IPS-NIHi7 (cell line): ENCODE measurements around the gene ATG9A.

Experiments used
- DNase-seq: peaks from one replicate; pipeline ENCODE4 v3.0.0; 2012; ENCODE audit warnings: mixed read lengths; ENCODE audit errors: extremely low spot score

ATG9A gene

DNA sequence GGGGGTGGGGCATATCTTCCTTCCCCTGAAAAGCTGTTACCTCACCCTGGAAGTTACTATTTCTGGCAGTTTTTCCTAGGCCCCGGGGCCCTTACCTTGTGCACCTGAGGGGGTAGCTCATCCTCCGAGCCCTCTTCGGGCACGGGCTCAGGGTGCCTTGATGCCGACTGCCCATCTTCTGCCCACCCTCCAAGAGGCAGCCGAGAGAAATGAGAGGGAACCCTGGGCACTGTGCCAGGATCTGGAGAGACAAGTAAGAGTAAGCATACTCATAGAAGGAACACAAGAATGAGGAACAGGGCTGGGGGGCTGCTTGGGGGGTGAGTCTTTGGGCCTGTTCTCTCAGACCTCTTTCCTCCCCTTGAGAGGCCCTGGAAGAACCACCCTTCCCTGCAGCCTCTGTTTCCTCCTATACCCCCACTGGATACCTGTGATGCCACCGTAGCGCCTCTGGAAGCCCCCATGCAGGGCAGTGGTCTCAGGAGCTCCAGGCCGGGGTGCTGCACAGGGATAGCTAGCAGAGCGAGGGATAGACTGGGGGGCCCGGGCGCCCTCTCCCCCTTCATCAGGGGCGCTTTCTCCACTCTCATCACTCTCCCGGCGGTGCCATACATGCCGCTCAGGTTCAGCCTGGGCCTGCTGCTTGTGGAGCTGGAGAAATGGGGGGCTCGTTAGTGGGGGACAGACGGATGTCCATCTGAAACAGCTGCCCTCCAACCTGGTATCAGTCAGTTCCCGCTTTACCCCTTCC lies 8.6 kb downstream of the ATG9A start:
- no peak for DNase-seq

DNA sequence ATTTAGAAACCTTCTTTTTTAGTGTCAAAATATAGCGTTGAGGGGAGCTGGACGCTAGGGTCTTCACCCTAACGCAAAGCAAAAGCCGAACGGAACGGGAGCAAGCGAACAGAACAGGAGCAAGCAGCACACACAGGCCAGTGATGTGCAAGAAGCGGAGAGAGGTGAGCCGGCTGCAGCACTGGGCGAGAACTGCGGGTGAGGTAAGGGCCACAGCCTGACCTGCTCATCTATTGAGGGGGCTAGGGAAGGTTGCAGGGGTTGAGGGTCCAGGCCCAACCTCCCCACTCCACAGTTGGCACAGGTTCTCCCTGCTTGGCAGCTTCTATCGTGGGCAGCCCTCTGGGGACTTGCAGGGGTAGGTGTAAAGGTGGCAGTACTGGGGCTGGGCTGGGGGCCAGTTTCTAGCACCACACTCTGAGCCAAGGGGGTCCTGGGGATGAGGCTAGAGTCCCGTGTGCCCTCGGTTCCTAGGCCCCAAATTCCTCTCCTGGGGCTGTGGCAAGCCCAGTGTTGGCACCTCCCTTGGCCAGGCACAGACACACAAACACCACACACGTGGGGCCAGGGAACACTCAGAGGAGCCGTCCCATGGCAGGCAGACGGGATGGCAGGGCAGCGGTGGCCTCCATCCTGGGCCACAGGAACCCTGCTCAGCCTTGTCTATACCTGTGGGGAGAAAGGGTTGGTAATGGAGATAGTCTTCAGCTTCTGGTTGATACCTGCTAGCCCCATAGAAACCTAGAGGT lies 9.5 kb downstream of the ATG9A start:
- no peak for DNase-seq

GRCh38 chr2:219218732-219219701 lies 10.4 kb downstream of the ATG9A start, which contains the start of gene ABCB6:
ABCB6 (minus strand) TSS chr2:219218958; CDS start chr2:219218673, 285 bp downstream.
- DNase-seq, result peak; percentile 93

GRCh38 chr2:219218217-219218731 lies 11.2 kb downstream of the ATG9A start:
- DNase-seq, result peak; percentile 77

DNA sequence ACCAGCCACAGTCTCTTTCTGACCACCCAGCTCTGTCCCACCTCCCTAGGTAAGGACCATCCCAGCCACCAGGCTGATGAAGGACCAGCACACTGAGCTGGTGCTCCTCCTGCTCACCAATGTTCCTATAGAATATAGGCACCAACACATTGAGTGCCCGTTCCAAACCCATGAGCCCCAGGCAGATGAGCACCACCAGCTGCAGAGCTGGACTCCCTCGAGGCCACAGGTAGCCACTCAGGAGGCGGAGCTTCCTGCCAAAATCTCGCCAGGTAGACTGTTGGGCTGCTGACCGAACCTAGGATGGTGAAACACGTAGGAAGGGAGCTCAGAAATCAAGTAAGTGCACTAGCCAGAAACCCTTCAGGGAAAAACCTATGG lies 12.9 kb downstream of the ATG9A start:
- no peak for DNase-seq

- no peak for DNase-seq
These were observed 13.4 kb downstream of the ATG9A start for GRCh38 chr2:219215871-219216534.

DNA sequence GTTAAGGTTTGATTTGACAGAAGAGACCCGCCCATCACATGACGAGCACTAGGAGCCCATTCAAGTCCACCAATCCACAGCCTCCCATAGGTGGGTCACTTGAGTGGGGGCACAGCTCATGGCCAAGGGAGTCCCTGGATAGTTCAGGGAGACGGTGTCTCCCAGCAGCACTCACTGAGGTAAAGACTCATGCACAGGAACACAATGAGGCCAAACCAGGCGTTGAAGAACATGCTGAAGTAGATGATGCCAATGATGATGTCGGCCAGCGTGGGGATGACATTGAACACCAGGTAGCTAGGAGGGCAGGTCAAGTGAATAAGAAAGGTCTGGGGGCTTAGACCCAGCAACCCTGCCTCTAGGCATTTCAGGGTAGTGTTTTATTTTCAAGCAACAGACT lies 14.7 kb downstream of the ATG9A start:
- DNase-seq, result no peak

- DNase-seq, result no peak
These were observed 15.3 kb downstream of the ATG9A start for GRCh38 chr2:219214141-219214540.

DNA sequence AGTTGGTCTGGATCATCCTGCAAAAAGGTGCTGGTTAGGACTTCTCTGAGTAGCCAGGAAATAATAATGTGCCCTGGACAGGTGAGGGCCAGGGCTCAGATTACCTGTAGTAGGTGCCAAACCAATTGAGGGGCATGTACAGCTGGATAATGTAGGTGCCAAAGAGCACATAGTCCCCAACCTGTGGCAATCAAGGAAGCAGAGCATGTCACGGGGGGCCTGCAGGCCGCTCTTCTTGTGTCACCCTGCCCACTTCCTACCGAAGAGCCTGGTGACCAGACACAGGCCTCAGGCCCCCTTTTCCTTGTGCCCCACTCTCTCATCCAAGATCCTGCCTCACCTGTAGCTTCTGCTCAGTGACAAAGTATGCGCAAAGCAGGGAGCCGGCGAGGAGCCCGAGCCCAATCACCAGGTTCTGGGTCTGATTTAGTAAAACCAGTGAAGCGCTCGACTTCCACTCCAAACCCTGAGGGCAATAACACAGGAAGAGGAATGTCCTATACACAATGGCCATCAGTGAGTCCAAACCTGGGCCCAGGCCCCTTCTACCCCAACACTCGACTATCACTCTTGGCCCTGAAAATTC lies 15.9 kb downstream of the ATG9A start:
- DNase-seq, result no peak

GRCh38 chr2:219213026-219213415 lies 16.4 kb downstream of the ATG9A start:
- DNase-seq, result no peak

DNA sequence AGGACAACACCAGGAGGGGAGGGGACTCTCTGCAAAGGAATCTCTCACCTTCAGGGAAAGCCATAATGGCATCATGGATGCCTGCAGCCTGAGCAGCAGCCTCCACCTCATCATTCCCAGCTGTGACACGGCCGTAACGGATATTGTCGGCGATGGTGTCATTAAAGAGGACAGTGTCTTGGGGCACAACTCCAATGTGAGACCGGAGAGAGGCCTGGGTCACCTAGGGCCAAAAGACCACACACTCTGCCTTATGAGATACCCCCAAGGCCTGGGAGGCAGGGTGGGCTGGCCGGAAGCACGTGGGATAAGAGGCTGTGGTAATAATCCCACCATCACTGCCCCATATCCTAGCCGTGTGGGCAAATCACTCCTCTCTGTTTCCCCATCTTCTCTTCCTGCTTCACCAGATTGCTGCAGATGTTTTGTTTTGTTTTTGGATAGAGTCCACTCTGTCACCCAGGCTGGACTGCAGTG lies 18.5 kb downstream of the ATG9A start:
- DNase-seq, result no peak

GRCh38 chr2:219210196-219210885 lies 19.1 kb downstream of the ATG9A start:
- DNase-seq, result no peak

DNA sequence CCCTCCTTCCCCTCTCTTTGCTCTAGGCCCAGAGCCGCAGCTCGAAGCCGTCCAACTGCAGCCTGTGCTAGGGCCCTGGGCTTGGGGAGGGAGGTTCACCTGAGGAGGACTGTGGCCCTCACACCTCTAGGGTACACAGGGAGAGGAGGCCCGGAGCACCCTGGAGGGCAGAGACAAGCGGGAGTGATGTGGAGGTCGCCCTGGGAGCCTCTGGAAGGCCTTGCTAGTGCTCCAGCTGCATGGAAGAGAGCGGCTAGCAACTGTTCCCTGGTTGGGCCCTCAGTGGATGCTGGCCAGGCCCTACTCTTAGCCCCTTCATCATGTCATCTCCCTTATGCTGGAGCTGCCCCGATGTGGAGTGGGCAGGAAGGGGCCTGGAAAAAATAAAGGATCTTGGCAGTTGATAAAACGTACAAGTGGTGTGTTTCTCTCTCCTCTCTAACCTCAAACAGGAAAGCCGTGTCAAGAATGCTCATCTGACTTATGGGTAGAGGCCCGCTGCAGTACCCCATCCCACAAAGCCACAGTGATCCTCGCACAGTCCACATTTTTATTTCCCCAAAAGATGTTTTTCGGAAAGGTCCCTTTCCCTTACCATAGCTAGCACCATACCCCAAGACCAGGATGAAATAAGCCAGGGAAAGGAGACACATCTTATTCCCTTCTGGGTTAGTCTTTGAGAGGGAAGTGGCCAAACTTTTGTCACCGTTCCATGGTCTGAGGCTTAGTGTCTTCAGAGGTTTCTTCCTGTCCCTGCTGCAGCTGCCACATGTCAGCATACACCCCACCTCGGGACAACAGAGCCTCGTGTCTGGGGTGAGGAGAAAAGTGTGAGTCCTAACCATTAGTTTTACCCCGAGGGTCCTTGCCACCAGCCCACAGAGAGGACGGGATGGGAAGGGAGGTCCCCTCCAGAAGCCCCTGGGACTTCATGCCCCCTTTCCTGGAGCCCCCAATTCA lies 19.9 kb downstream of the ATG9A start:
- no peak for DNase-seq

GRCh38 chr2:219207884-219208740 lies 21.3 kb downstream of the ATG9A start:
- DNase-seq, result no peak

GRCh38 chr2:219207134-219207883 lies 22.1 kb downstream of the ATG9A start:
- peak; percentile 19 for DNase-seq

- DNase-seq, result peak; percentile 99
These were observed 22.9 kb downstream of the ATG9A start, which contains the start of gene ZFAND2B for GRCh38 chr2:219206328-219207133. ZFAND2B (plus strand) TSS chr2:219206782; CDS start chr2:219206988, 206 bp downstream.
